HCT116 (cell line): ENCODE measurements around the gene ARL2BP. TPM values are rescaled to one million over a fixed set of nuclear protein-coding genes. Genes with fewer than 3 reads are reported as not detected.

Experiments
- ATAC-seq: fragments of 200-7000 bp; cut with Tn5 transposase; 2 replicates; pipeline ENCODE4 v1.9.1; 2020; ENCODE audit warnings: mild to moderate bottlenecking, moderate library complexity
- BruUV-seq: library from RNA; stranded (reverse); fragments of 400-500 nt; replicated peaks from 2 replicates; lab custom pipeline; 2021; lab: Mats Ljungman, UMichigan
- CTCF ChIA-PET: fragments of 300-600 bp; sonication (Branson Sonifier 250); formaldehyde crosslinking; loops from one replicate; lab custom pipeline; 2021; ENCODE audit warnings: antibody characterized with exemption; lab: Charles Lee
- POLR2A ChIA-PET: fragments of 300-600, 350-600 bp; sonication (Branson Sonifier 250); formaldehyde crosslinking; loops from one replicate; lab custom pipeline; 2021; ENCODE audit warnings: antibody characterized with exemption; lab: Charles Lee
- RAD21 ChIA-PET, 2 experiments: fragments of 300-600 bp; sonication (Branson Sonifier 250); formaldehyde crosslinking; loops; one replicate each; lab custom pipeline; 2023; ENCODE audit warnings: low total read pairs in 2 of 2; ENCODE audit not compliant: uncharacterized antibody in 2 of 2, unreplicated experiment in 2 of 2, low non-redundant PET in 1 of 2; lab: Charles Lee
- DNase-seq: peaks from one replicate; pipeline ENCODE4 v3.0.0-alpha.2; 2010; ENCODE audit warnings: low read depth, low spot score
- H2AFZ ChIP-seq: fragments of 200-600 bp; shearing (Covaris generic), sonication (generic); 2 replicates; pipeline ENCODE4 v1.6.1; 2017; ENCODE audit warnings: low read depth, mixed run types, mixed read lengths, antibody characterized with exemption, low read length; ENCODE audit not compliant: poor library complexity, severe bottlenecking
- H3K27ac ChIP-seq: 2 replicates; pipeline ENCODE4 v1.5.1; 2012; ENCODE audit warnings: low read depth, low read length
- H3K27me3 ChIP-seq: fragments of 200-600 bp; sonication (generic); 2 replicates; pipeline ENCODE4 v1.6.1; 2016; ENCODE audit warnings: mixed run types, low read length, mixed read lengths; ENCODE audit not compliant: insufficient read depth
- H3K36me3 ChIP-seq, 2 experiments: fragments of 200-500 bp in 1 of 2; fragments of 200-600 bp in 1 of 2; sonication (Bioruptor generic) in 1 of 2; sonication (generic) in 1 of 2; 2 replicates each; pipeline versions ENCODE4 v1.5.1 to v1.6.1; 2014 to 2016; ENCODE audit warnings: low read length in 2 of 2, inconsistent platforms in 1 of 2, mixed read lengths in 1 of 2, mixed run types in 1 of 2; ENCODE audit not compliant: insufficient read depth in 2 of 2, control insufficient read depth in 1 of 2
- H3K4me1 ChIP-seq, 2 experiments: fragments of 200-600 bp in 1 of 2; sonication (generic) in 1 of 2; 2 replicates each; pipeline versions ENCODE4 v1.5.1 to v1.6.1; 2012 to 2017; ENCODE audit warnings: low read length in 2 of 2, inconsistent platforms in 1 of 2, mild to moderate bottlenecking in 1 of 2, mixed read lengths in 1 of 2, mixed run types in 1 of 2, moderate library complexity in 1 of 2; ENCODE audit not compliant: insufficient read depth in 2 of 2, control insufficient read depth in 1 of 2
- H3K4me2 ChIP-seq: fragments of 200-600 bp; sonication (generic); 2 replicates; pipeline ENCODE4 v1.6.1; 2017; ENCODE audit warnings: mixed run types, low read length, mixed read lengths
- H3K4me3 ChIP-seq, 2 experiments: fragments of 200-600 bp in 1 of 2; sonication (generic) in 1 of 2; replicated peaks in 1 of 2; 2 replicates each; pipeline ENCODE4 v1.5.1; 2011 to 2016; ENCODE audit warnings: low read length in 2 of 2, control low read depth in 1 of 2, low read depth in 1 of 2, mild to moderate bottlenecking in 1 of 2, mixed read lengths in 1 of 2, mixed run types in 1 of 2
- H3K79me2 ChIP-seq: fragments of 200-600 bp; sonication (generic); 2 replicates; pipeline ENCODE4 v1.6.1; 2017; ENCODE audit warnings: mild to moderate bottlenecking, mixed run types, low read length, moderate library complexity, mixed read lengths; ENCODE audit not compliant: insufficient read depth
- H3K9ac ChIP-seq: fragments of 200-600 bp; sonication (generic); 2 replicates; pipeline ENCODE4 v1.6.1; 2016; ENCODE audit warnings: low read length, mixed read lengths
- H3K9me2 ChIP-seq: fragments of 200-600 bp; sonication (generic), shearing (Covaris generic); 2 replicates; pipeline ENCODE4 v1.6.1; 2017; ENCODE audit warnings: mixed run types, mild to moderate bottlenecking, moderate library complexity; ENCODE audit not compliant: insufficient read depth
- H3K9me3 ChIP-seq, 2 experiments: fragments of 200-500 bp in 1 of 2; fragments of 200-600 bp in 1 of 2; sonication (Bioruptor generic) in 1 of 2; sonication (generic) in 1 of 2; 2 replicates each; pipeline ENCODE4 v1.6.1; 2014 to 2017; ENCODE audit warnings: low read length in 2 of 2, mixed read lengths in 2 of 2, inconsistent platforms in 1 of 2, low read depth in 1 of 2, mild to moderate bottlenecking in 1 of 2, mixed run types in 1 of 2, moderate library complexity in 1 of 2; ENCODE audit not compliant: control insufficient read depth in 1 of 2, insufficient read depth in 1 of 2
- H4K20me1 ChIP-seq: fragments of 200-600 bp; sonication (generic), shearing (Covaris generic); 2 replicates; pipeline ENCODE4 v1.6.1; 2017; ENCODE audit warnings: mixed run types, mild to moderate bottlenecking, moderate library complexity; ENCODE audit not compliant: insufficient read depth
- CBX3 ChIP-seq: IDR thresholded peaks from 2 replicates; pipeline ENCODE4 v1.6.1; 2012; ENCODE audit warnings: low read depth
- ELF1 ChIP-seq: IDR thresholded peaks from 2 replicates; pipeline ENCODE4 v1.6.1; 2012; ENCODE audit warnings: low read depth, borderline replicate concordance
- EZH2phosphoT487 ChIP-seq: fragments of 200-600 bp; IDR thresholded peaks from 2 replicates; pipeline ENCODE4 v1.6.1; 2018; ENCODE audit warnings: antibody characterized with exemption, borderline replicate concordance
- FOSL1 ChIP-seq: IDR thresholded peaks from 2 replicates; pipeline ENCODE4 v1.6.1; 2012; ENCODE audit warnings: low read depth
- JUND ChIP-seq: IDR thresholded peaks from 2 replicates; pipeline ENCODE4 v1.6.1; 2012
- MAX ChIP-seq: IDR thresholded peaks from 2 replicates; pipeline ENCODE4 v1.6.1; 2012
- POLR2A ChIP-seq: IDR thresholded peaks from 2 replicates; pipeline ENCODE4 v1.7.0; 2011; ENCODE audit warnings: borderline replicate concordance; ENCODE audit not compliant: insufficient read depth, insufficient read length; ENCODE audit errors: extremely low read depth
- POLR2AphosphoS5 ChIP-seq: IDR thresholded peaks from 2 replicates; pipeline ENCODE4 v1.6.1; 2011; ENCODE audit warnings: mild to moderate bottlenecking, low read depth, low read length, moderate library complexity
- RAD21 ChIP-seq: IDR thresholded peaks from 2 replicates; pipeline ENCODE4 v1.6.1; 2012; ENCODE audit warnings: low read depth, mild to moderate bottlenecking
- REST ChIP-seq: IDR thresholded peaks from 2 replicates; pipeline ENCODE4 v1.6.1; 2012; ENCODE audit warnings: low read depth
- SIN3A ChIP-seq: IDR thresholded peaks from 2 replicates; pipeline ENCODE4 v1.6.1; 2012; ENCODE audit warnings: low read depth
- SP1 ChIP-seq: IDR thresholded peaks from 2 replicates; pipeline ENCODE4 v1.6.1; 2012; ENCODE audit warnings: low read depth
- SRF ChIP-seq: IDR thresholded peaks from 2 replicates; pipeline ENCODE4 v1.6.1; 2012; ENCODE audit warnings: low read depth
- YY1 ChIP-seq: IDR thresholded peaks from 2 replicates; pipeline ENCODE4 v1.6.1; 2011; ENCODE audit warnings: low read length, low read depth, moderate library complexity, mild to moderate bottlenecking; ENCODE audit not compliant: insufficient replicate concordance; ENCODE audit errors: extremely low read depth
- ZFX ChIP-seq: fragments of 450-650 bp; IDR thresholded peaks from 2 replicates; pipeline ENCODE4 v1.6.1; 2017
- ZNF274 ChIP-seq: fragments of 200-500 bp; sonication (Bioruptor generic); IDR thresholded peaks from 2 replicates; pipeline ENCODE4 v1.6.1; 2014; ENCODE audit warnings: mild to moderate bottlenecking, low read depth, low read length, inconsistent platforms
- intact Hi-C: fragments of 100-400 bp; cut with micrococcal nuclease; formaldehyde crosslinking; loops from 2 replicates; pipeline ENCODE4 v1.10.0; 2022
- total RNA-seq: library from RNA; stranded (reverse); gene quantifications from one replicate; pipeline ENCODE4 v1.2.1, GENCODE V29; 2021; ENCODE audit not compliant: unreplicated experiment
- TF ChIP-seq, protein P1 (sequence below): IDR thresholded peaks from 2 replicates; pipeline ENCODE4 v1.6.1; 2011; ENCODE audit warnings: mild to moderate bottlenecking, low read length, moderate library complexity; ENCODE audit not compliant: insufficient replicate concordance; ENCODE audit errors: extremely low read depth

The ARL2BP gene
- total RNA-seq, 1 experiment from 2014 or later = 28.8 TPM

GRCh38 chr16:57261806-57262205 is 16.7 kb downstream of the ARL2BP start:
- no peak overlapping the region for H2AFZ ChIP-seq
- RAD21 ChIA-PET = no interaction called here
- H3K9me2 ChIP-seq = no peaks in the 10 kb centered on the region
- H3K36me3 ChIP-seq = no peaks in the 10 kb centered on the region
- H3K4me2 ChIP-seq = no peak overlapping the region
- no peak overlapping the region for H3K9ac ChIP-seq
- TF ChIP-seq ELF1 (no peak), FOSL1 (no peak), REST (no peak), SP1 (no peak), CBX3 (no peak), RAD21 (no peak), POLR2AphosphoS5 (no peak), MAX (no peak), YY1 (no peak), POLR2A (no peak), JUND (no peak), ZFX (no peak), SRF (no peak), EZH2phosphoT487 (no peak), ZNF274 (no peak), SIN3A (no peak)
- TF ChIP-seq, protein P1, sequence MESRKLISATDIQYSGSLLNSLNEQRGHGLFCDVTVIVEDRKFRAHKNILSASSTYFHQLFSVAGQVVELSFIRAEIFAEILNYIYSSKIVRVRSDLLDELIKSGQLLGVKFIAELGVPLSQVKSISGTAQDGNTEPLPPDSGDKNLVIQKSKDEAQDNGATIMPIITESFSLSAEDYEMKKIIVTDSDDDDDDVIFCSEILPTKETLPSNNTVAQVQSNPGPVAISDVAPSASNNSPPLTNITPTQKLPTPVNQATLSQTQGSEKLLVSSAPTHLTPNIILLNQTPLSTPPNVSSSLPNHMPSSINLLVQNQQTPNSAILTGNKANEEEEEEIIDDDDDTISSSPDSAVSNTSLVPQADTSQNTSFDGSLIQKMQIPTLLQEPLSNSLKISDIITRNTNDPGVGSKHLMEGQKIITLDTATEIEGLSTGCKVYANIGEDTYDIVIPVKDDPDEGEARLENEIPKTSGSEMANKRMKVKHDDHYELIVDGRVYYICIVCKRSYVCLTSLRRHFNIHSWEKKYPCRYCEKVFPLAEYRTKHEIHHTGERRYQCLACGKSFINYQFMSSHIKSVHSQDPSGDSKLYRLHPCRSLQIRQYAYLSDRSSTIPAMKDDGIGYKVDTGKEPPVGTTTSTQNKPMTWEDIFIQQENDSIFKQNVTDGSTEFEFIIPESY = no peak
- H3K9me3 ChIP-seq = no peaks in the 10 kb centered on the region
- POLR2A ChIA-PET = no interaction called here
- peaks cover 0 to 8% of the 10 kb centered on the region in 2 experiments; a peak in 2 of 4 replicates for H3K4me1 ChIP-seq
- ATAC-seq (no peak), DNase-seq (no peak)
- CTCF ChIA-PET = no interaction called here
- no peak overlapping the region for H3K27ac ChIP-seq
- H4K20me1 ChIP-seq = no peaks in the 10 kb centered on the region
- H3K4me3 ChIP-seq = no peak overlapping the region
- no peaks in the 10 kb centered on the region for H3K79me2 ChIP-seq
- BruUV-seq = no TSS peak
- intact Hi-C loops = no loop called here
- no peaks in the 10 kb centered on the region for H3K27me3 ChIP-seq
